SK-N-SH (cell line): ENCODE measurements around the gene PPP1R14D. TPM values are rescaled to one million over a fixed set of nuclear protein-coding genes. Genes with fewer than 3 reads are reported as not detected.

Experiments
- CTCF ChIA-PET: fragments of 300-600, 350-600 bp; formaldehyde crosslinking; extraction: SDS; loops from one replicate; lab custom pipeline; 2021; lab: Yijun Ruan, JAX
- POLR2A ChIA-PET: fragments of 350-600 bp; sonication (Branson Sonifier 250); formaldehyde crosslinking; extraction: SDS; loops from one replicate; lab custom pipeline; 2020; ENCODE audit warnings: antibody characterized with exemption, inconsistent platforms; lab: Yijun Ruan, JAX
- DNase-seq: peaks from one replicate; pipeline ENCODE4 v3.0.0; 2012
- H2AFZ ChIP-seq: fragments of 200-600 bp; sonication (generic); 2 replicates; pipeline ENCODE4 v1.8.1; 2016; ENCODE audit warnings: antibody characterized with exemption, mild to moderate bottlenecking, low read depth
- H3F3A ChIP-seq: fragments of 200-600 bp; sonication (generic); replicated peaks from 2 replicates; pipeline ENCODE3; 2016; ENCODE audit warnings: antibody characterized with exemption, mild to moderate bottlenecking; ENCODE audit not compliant: insufficient read depth
- H3K27ac ChIP-seq, 2 experiments: fragments of 200-500 bp in 1 of 2; fragments of 200-600 bp in 1 of 2; sonication (Bioruptor generic) in 1 of 2; sonication (generic), shearing (Covaris generic) in 1 of 2; 2 replicates each; pipeline versions ENCODE4 v1.5.1 to v1.6.1; 2014 to 2016; ENCODE audit warnings: low read depth in 2 of 2, inconsistent platforms in 1 of 2, low read length in 1 of 2, mild to moderate bottlenecking in 1 of 2, mixed read lengths in 1 of 2
- H3K27me3 ChIP-seq: fragments of 200-600 bp; sonication (generic), shearing (Covaris generic); 2 replicates; pipeline ENCODE4 v1.6.1; 2016; ENCODE audit warnings: mixed run types; ENCODE audit not compliant: insufficient read depth
- H3K36me3 ChIP-seq, 2 experiments: fragments of 200-500 bp in 1 of 2; fragments of 200-600 bp in 1 of 2; sonication (Bioruptor generic) in 1 of 2; sonication (generic) in 1 of 2; replicated peaks in 1 of 2; 2 replicates each; pipeline versions ENCODE3 to v1.5.1; 2014 to 2016; ENCODE audit warnings: low read length in 1 of 2, mild to moderate bottlenecking in 1 of 2; ENCODE audit not compliant: insufficient read depth in 2 of 2, control insufficient read depth in 1 of 2
- H3K4me1 ChIP-seq, 2 experiments: fragments of 200-500 bp in 1 of 2; fragments of 200-600 bp in 1 of 2; sonication (Bioruptor generic) in 1 of 2; sonication (generic), shearing (Covaris generic) in 1 of 2; 2 replicates each; pipeline versions ENCODE4 v1.5.1 to v1.6.1; 2014 to 2016; ENCODE audit warnings: low read depth in 1 of 2, low read length in 1 of 2, mixed run types in 1 of 2; ENCODE audit not compliant: insufficient read depth in 2 of 2, control insufficient read depth in 1 of 2
- H3K4me2 ChIP-seq: fragments of 200-600 bp; sonication (generic), shearing (Covaris generic); 2 replicates; pipeline ENCODE4 v1.6.1; 2017; ENCODE audit warnings: mixed run types
- H3K4me3 ChIP-seq, 2 experiments: fragments of 200-500 bp in 1 of 2; fragments of 200-600 bp in 1 of 2; sonication (Bioruptor generic) in 1 of 2; sonication (generic), shearing (Covaris generic) in 1 of 2; 2 replicates each; pipeline versions ENCODE4 v1.5.1 to v1.8.1; 2014 to 2016; ENCODE audit warnings: low read depth in 2 of 2, inconsistent platforms in 1 of 2, low read length in 1 of 2, mild to moderate bottlenecking in 1 of 2, mixed read lengths in 1 of 2, moderate library complexity in 1 of 2
- H3K79me2 ChIP-seq: fragments of 200-600 bp; sonication (generic); 2 replicates; pipeline ENCODE4 v1.8.1; 2017; ENCODE audit warnings: mild to moderate bottlenecking; ENCODE audit not compliant: insufficient read depth
- H3K9ac ChIP-seq: fragments of 200-600 bp; sonication (generic); 2 replicates; pipeline ENCODE4 v1.6.1; 2017; ENCODE audit warnings: mixed run types
- H3K9me2 ChIP-seq: fragments of 200-600 bp; sonication (generic); 2 replicates; pipeline ENCODE4 v1.6.1; 2017; ENCODE audit warnings: mixed run types
- H3K9me3 ChIP-seq: fragments of 200-600 bp; sonication (generic); 2 replicates; pipeline ENCODE4 v1.6.1; 2017; ENCODE audit warnings: mixed run types, mild to moderate bottlenecking, moderate library complexity
- H4K20me1 ChIP-seq: fragments of 200-600 bp; sonication (generic); 2 replicates; pipeline ENCODE4 v1.6.1; 2017; ENCODE audit warnings: mild to moderate bottlenecking, mixed run types; ENCODE audit not compliant: insufficient read depth
- CHD2 ChIP-seq: fragments of 150-350 bp; IDR thresholded peaks from 2 replicates; pipeline ENCODE4 v1.6.1; 2018; ENCODE audit warnings: low read length; ENCODE audit not compliant: partially characterized antibody
- CTCF ChIP-seq: fragments of 200-600 bp; sonication (generic); IDR thresholded peaks from 2 replicates; pipeline ENCODE4 v1.6.1; 2017; ENCODE audit warnings: antibody characterized with exemption, mild to moderate bottlenecking, moderate library complexity
- EP300 ChIP-seq, 2 experiments: IDR thresholded peaks; 2 replicates each; pipeline versions ENCODE4 v1.4.0 to v1.6.1; 2012; ENCODE audit warnings: borderline replicate concordance in 1 of 2, low read depth in 1 of 2, low read length in 1 of 2
- EZH2phosphoT487 ChIP-seq: fragments of 200-600 bp; sonication (generic); IDR thresholded peaks from 2 replicates; pipeline ENCODE4 v1.6.1; 2017; ENCODE audit warnings: low read depth, mixed run types, mild to moderate bottlenecking, antibody characterized with exemption, moderate library complexity, borderline replicate concordance
- FOXJ3 ChIP-seq: sonication (generic); formaldehyde crosslinking; IDR thresholded peaks from 2 replicates; pipeline ENCODE4 v1.5.1; 2020; ENCODE audit warnings: mild to moderate bottlenecking, missing genetic modification reagents
- GABPA ChIP-seq: IDR thresholded peaks from 2 replicates; pipeline ENCODE4 v1.4.0; 2012; ENCODE audit warnings: low read depth, mild to moderate bottlenecking
- IRF3 ChIP-seq: fragments of 150-350 bp; IDR thresholded peaks from 2 replicates; pipeline ENCODE4 v1.6.1; 2016; ENCODE audit warnings: mild to moderate bottlenecking, low read depth, low read length
- JUND ChIP-seq: IDR thresholded peaks from 2 replicates; pipeline ENCODE4 v1.4.0; 2012
- MAX ChIP-seq: IDR thresholded peaks from 2 replicates; pipeline ENCODE4 v1.4.0; 2012; ENCODE audit warnings: low read depth
- MEF2A ChIP-seq: IDR thresholded peaks from 2 replicates; pipeline ENCODE4 v1.4.0; 2012; ENCODE audit warnings: low read depth, borderline replicate concordance
- NFIC ChIP-seq: IDR thresholded peaks from 2 replicates; pipeline ENCODE4 v1.4.0; 2012; ENCODE audit warnings: borderline replicate concordance
- RAD21 ChIP-seq: IDR thresholded peaks from 2 replicates; pipeline ENCODE4 v1.6.1; 2012; ENCODE audit warnings: mild to moderate bottlenecking, low read length
- RCOR1 ChIP-seq: fragments of 150-350 bp; IDR thresholded peaks from 2 replicates; pipeline ENCODE4 v1.6.1; 2017; ENCODE audit warnings: antibody characterized with exemption, low read length
- RXRA ChIP-seq: IDR thresholded peaks from 2 replicates; pipeline ENCODE4 v1.4.0; 2012; ENCODE audit warnings: low read depth, mild to moderate bottlenecking, borderline replicate concordance
- SMC3 ChIP-seq: IDR thresholded peaks from 2 replicates; pipeline ENCODE4 v1.6.1; 2012; ENCODE audit warnings: low read depth, low read length, improper control_type of control experiment
- TEAD4 ChIP-seq: IDR thresholded peaks from 2 replicates; pipeline ENCODE4 v1.4.0; 2012; ENCODE audit warnings: mild to moderate bottlenecking, borderline replicate concordance; ENCODE audit not compliant: insufficient read depth
- YY1 ChIP-seq: IDR thresholded peaks from 2 replicates; pipeline ENCODE4 v1.4.0; 2012; ENCODE audit warnings: low read depth, mild to moderate bottlenecking
- WGBS: methylation state at CpG from one replicate; pipeline ENCODE4 v1.1.6; 2017; ENCODE audit warnings: low lambda C conversion rate; 5-methylcytosine and 5-hydroxymethylcytosine counted together
- polyA plus RNA-seq, 3 experiments: library from polyadenylated mRNA; depleted of rRNA; stranded (reverse); fragments of >200 nt; gene quantifications; 2 replicates each; pipeline ENCODE4 v1.2.3, GENCODE V29; 2012

Gene PPP1R14D
- polyA plus RNA-seq, 1 of the 3 experiments (the other 2 are of a cell fraction): not detected

- DNase-seq: no peak
- no peak overlapping the region for H2AFZ ChIP-seq
- CTCF ChIA-PET: interaction anchor here (1.1 to 11.1 kb wide), 4 partner anchors 16 to 31 kb away, joined by 3 to 69 read pairs (median 36); partner anchors contain the start of gene VPS18
- H3K36me3 ChIP-seq: no peaks in the 10 kb centered on the region
- H3K27ac ChIP-seq: no peak overlapping the region
- H3K4me3 ChIP-seq: no peak overlapping the region
- no peaks in the 10 kb centered on the region for H3K27me3 ChIP-seq
- TF ChIP-seq EP300 (IDR thresholded peaks at IDR 0.05; ENCODE audit: borderline replicate concordance in 1 of 2, low read depth in 1 of 2, low read length in 1 of 2): no peak
- no peak for TF ChIP-seq MEF2A
- no peak for TF ChIP-seq MAX
- no peak for TF ChIP-seq RCOR1
- no peak for TF ChIP-seq IRF3
- no peak for TF ChIP-seq SMC3
- TF ChIP-seq FOXJ3 (CRISPR knock-in tag): no peak
- no peak for TF ChIP-seq NFIC
- no peak for TF ChIP-seq TEAD4
- no peak for TF ChIP-seq CHD2
- no peak for TF ChIP-seq EZH2phosphoT487
- TF ChIP-seq YY1: no peak
- TF ChIP-seq GABPA: no peak
- H3K9me3 ChIP-seq: no peaks in the 10 kb centered on the region
- no peaks in the 10 kb centered on the region for H3F3A ChIP-seq
- no peaks in the 10 kb centered on the region; a peak in 1 of 4 replicates for H3K4me1 ChIP-seq
- H3K79me2 ChIP-seq: no peaks in the 10 kb centered on the region
- H3K9ac ChIP-seq: no peak overlapping the region
- H3K4me2 ChIP-seq: no peak overlapping the region
- 87% methylated on average over 6 of the region's 6 CpGs for WGBS
- no peaks in the 10 kb centered on the region for H3K9me2 ChIP-seq
- no peaks in the 10 kb centered on the region for H4K20me1 ChIP-seq
- POLR2A ChIA-PET: no interaction called here
These were observed 47.7 kb upstream of the PPP1R14D start for GRCh38 chr15:40875991-40876730.

GRCh38 chr15:40873694-40874561 is 45.4 kb upstream of the PPP1R14D start, which contains the start of gene RHOV:
Gene RHOV, minus strand, starts transcription at chr15:40874234. Its CDS starts 95 bp downstream, at chr15:40874139.
- TF ChIP-seq JUND (no peak), RAD21 (0 out of 2 replicates have a peak, but pooled peaks have one; percentile 16), CTCF (peak; percentile 47), SMC3 (0 out of 2 replicates have a peak, but pooled peaks have one; percentile 4), RXRA (no peak)
- peak within 1 kb of the TSS; percentile 79 for H2AFZ ChIP-seq
- no peaks in the 10 kb centered on the region for H3K79me2 ChIP-seq
- ChIA-PET CTCF (interaction anchor here (0.6 to 11.1 kb wide), 19 partner anchors 8 to 354 kb away, joined by 3 to 69 read pairs (median 4); partner anchors contain the start of genes RAD51, SPINT1 and VPS18), POLR2A (interaction anchor here (0.7 to 2.6 kb wide), 4 partner anchors 16 to 22 kb away, joined by 3 to 12 read pairs (median 8); partner anchors contain the start of gene VPS18)
- peak within 1 kb of the TSS; percentile 41; the same call in 1 of the 2 replicates for H3K9ac ChIP-seq
- H3K4me2 ChIP-seq: peak within 1 kb of the TSS; percentile 90
- H3F3A ChIP-seq: no peaks in the 10 kb centered on the region
- H3K27ac ChIP-seq: no peak within 1 kb of the TSS
- H3K4me3 ChIP-seq: peak within 1 kb of the TSS; percentile 52 to 63
- peak; percentile 92 for DNase-seq
- H3K9me2 ChIP-seq: no peaks in the 10 kb centered on the region
- no peaks in the 10 kb centered on the region for H4K20me1 ChIP-seq
- H3K4me1 ChIP-seq: no peaks in the 10 kb centered on the region; a peak in 1 of 4 replicates
- WGBS: under 1% methylated on average over 10 of the region's 74 CpGs
- no peaks in the 10 kb centered on the region for H3K9me3 ChIP-seq
- H3K27me3 ChIP-seq: no peaks in the 10 kb centered on the region
- no peaks in the 10 kb centered on the region for H3K36me3 ChIP-seq
